Heart right ventricle (tissue), 16 donors: ENCODE measurements around the gene TSPY4. TPM values are rescaled to one million over a fixed set of nuclear protein-coding genes. Genes with fewer than 3 reads are reported as not detected.
"Not testable (repeated sequence)": the region's sequence is repeated elsewhere in the genome, so short reads cannot be mapped to it uniquely, and the experiment has no call there.

Experiments
- ATAC-seq, 8 donors: fragments of 200-7000 bp; cut with Tn5 transposase; one replicate each; pipeline ENCODE4 v1.9.1; 2020; ENCODE audit warnings: mild to moderate bottlenecking in 8 of 8, moderate library complexity in 8 of 8, moderate number of reproducible peaks in 1 of 8
- DNase-seq, 2 donors: peaks; one replicate each; pipeline ENCODE4 v3.0.0-alpha.2; 2020
- H3K27ac ChIP-seq, 10 donors: fragments of 200-600 bp; sonication (generic) in 2 of 10; one replicate each; pipeline versions ENCODE4 v1.5.0 to v1.8.0; 2020 to 2022; ENCODE audit warnings: mild to moderate bottlenecking in 3 of 10
- H3K27me3 ChIP-seq, 7 donors: fragments of 200-600 bp; one replicate each; pipeline ENCODE4 v1.8.0; 2021 to 2022; ENCODE audit warnings: mild to moderate bottlenecking in 2 of 7
- H3K36me3 ChIP-seq, 9 donors: fragments of 200-600 bp; sonication (generic) in 1 of 9; one replicate each; pipeline versions ENCODE4 v1.5.0 to v1.8.0; 2020 to 2022; ENCODE audit warnings: mild to moderate bottlenecking in 2 of 9
- H3K4me1 ChIP-seq, 9 donors: fragments of 200-600 bp; sonication (generic) in 1 of 9; one replicate each; pipeline versions ENCODE4 v1.5.0 to v1.8.0; 2020 to 2022; ENCODE audit warnings: mild to moderate bottlenecking in 4 of 9
- H3K4me3 ChIP-seq, 10 donors: fragments of 200-600 bp; sonication (generic) in 2 of 10; one replicate each; pipeline versions ENCODE4 v1.5.0 to v1.8.0; 2020 to 2022; ENCODE audit warnings: mild to moderate bottlenecking in 7 of 10, moderate library complexity in 2 of 10
- H3K9me3 ChIP-seq, 11 donors: fragments of 200-600 bp in 10 of 11; sonication (generic) in 2 of 11; one replicate each; pipeline versions ENCODE4 v1.5.0 to v1.8.0; 2013 to 2022; ENCODE audit warnings: mild to moderate bottlenecking in 2 of 11, control low read depth in 1 of 11, moderate library complexity in 1 of 11
- WGBS, 2 donors: extraction: QIAGEN DNeasy Blood & Tissue Kit; methylation state at CpG; one replicate each; pipeline ENCODE4 v1.1.7; 2013; ENCODE audit warnings: inconsistent platforms in 1 of 2; 5-methylcytosine and 5-hydroxymethylcytosine counted together
- intact Hi-C, 10 donors: fragments of 100-400 bp; cut with DNase I; formaldehyde crosslinking; loops; one replicate each; pipeline versions ENCODE4 v1.11.1 to v1.14.2; 2022
- long read RNA-seq, 3 donors: library from polyadenylated mRNA; unstranded; transcript quantifications; one replicate each; pipeline ENCODE4 v2.0.0, GENCODE V29; 2020 to 2021
- polyA plus RNA-seq, 2 donors: library from polyadenylated mRNA; stranded (reverse); fragments of 200-250 nt; gene quantifications; one replicate each; pipeline ENCODE4 v1.2.3, GENCODE V29; 2013
- total RNA-seq, 10 donors: library from RNA; stranded (reverse); fragmentation: NEBNext Ultra II Directional in 3 of 10; extraction: Animal tissue kit (Norgen Biotek cat#: 25700) in 3 of 10; gene quantifications; one replicate each; pipeline versions ENCODE4 v1.2.1 to v1.2.4, GENCODE V29; 2021 to 2023
- TF ChIP-seq, protein P1 (sequence below), 9 donors: fragments of 200-600 bp; sonication (generic) in 2 of 9; IDR thresholded peaks; one replicate each; pipeline versions ENCODE4 v1.5.0 to v1.8.0; 2021 to 2022; ENCODE audit warnings: antibody characterized with exemption in 9 of 9, mild to moderate bottlenecking in 5 of 9, moderate library complexity in 1 of 9
- donor health status: Arrhythmogenic right ventricular cardiomyopathy.
- donor health status: ischemic (EF 13 %, LVEDD 7.1; RV severe dilation, severe dysfunction).
- donor health status: healthy with polysubstance abuse.
- donor health status: DM: no; HTN: yes; CAD: no.
- donor health status: DM: no; HTN: no; CAD: no.
- donor health status: ischemic (EF 25% LVEDD 6.9; RV normal size, moderate dysfunction).
- donor health status: ischemic (EF 25% LVEDD 5.7; RV mildly dilated, moderate dysfunction).
- donor health status: healthy.
- donor health status: DM: yes; HTN: yes; CAD: no.
- donor health status: Ischemic cardiomyopathy.
- donor health status: ischemic (EF 35%, LVEDD 5.7; RV mildly dilated, moderate dysfunction).
- donor health status: nonischemic (EF 11% LVEDD 7.7; RV severe dilation, severe dysfunction).
- donor health status: DM: yes; HTN: yes; CAD: no.
- donor health status: PGD.
- donor health status: ischemic (EF 29% LVEDD 5.4; RV normal size, mild dysfunction).
- donor health status: nonischemic (EF 23%, LVEDD 6.1; RV moderate dilation, normal function).

Gene TSPY4
- not detected for total RNA-seq
- not detected for polyA plus RNA-seq
- long read RNA-seq, donor 1, result 0 reads
- long read RNA-seq, donor 2, result 0 reads
- long read RNA-seq, donor 3, result 0 reads

- H3K36me3 ChIP-seq, intact Hi-C loops, H3K27ac ChIP-seq, H3K9me3 ChIP-seq, ATAC-seq, DNase-seq, H3K4me1 ChIP-seq, H3K4me3 ChIP-seq, H3K27me3 ChIP-seq: not testable (repeated sequence)
- 70 to 88% methylated on average over 3 to 9 of the region's 26 CpGs for WGBS, 2 donors
Observed at GRCh38 chrY:9337164-9337563, at the start of gene TSPY4. Gene TSPY4 (plus strand): TSS chrY:9337464. CDS start chrY:9337510, 46 bp downstream.

DNA sequence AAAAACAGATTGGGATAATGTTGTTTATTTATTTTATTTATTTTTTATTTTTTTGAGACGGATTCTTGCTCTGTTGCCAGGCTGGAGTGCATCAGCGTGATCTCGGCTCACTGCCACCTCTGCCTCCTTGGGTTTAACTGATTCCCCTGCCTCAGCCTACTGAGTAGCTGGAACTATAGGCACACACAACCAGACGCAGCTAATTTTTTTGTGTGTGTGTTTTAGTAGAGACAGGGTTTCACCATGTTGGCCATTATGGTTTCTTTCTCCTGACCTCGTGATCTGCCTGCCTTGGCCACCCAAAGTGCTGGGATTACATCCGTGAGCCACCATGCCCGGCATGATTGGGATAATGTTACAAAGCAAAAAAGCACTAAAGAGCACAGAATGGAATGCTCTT lies 16.3 kb upstream of the TSPY4 start:
- H3K9me3 ChIP-seq, result no peaks in the 10 kb centered on the region
- TF ChIP-seq, protein P1, sequence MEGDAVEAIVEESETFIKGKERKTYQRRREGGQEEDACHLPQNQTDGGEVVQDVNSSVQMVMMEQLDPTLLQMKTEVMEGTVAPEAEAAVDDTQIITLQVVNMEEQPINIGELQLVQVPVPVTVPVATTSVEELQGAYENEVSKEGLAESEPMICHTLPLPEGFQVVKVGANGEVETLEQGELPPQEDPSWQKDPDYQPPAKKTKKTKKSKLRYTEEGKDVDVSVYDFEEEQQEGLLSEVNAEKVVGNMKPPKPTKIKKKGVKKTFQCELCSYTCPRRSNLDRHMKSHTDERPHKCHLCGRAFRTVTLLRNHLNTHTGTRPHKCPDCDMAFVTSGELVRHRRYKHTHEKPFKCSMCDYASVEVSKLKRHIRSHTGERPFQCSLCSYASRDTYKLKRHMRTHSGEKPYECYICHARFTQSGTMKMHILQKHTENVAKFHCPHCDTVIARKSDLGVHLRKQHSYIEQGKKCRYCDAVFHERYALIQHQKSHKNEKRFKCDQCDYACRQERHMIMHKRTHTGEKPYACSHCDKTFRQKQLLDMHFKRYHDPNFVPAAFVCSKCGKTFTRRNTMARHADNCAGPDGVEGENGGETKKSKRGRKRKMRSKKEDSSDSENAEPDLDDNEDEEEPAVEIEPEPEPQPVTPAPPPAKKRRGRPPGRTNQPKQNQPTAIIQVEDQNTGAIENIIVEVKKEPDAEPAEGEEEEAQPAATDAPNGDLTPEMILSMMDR (IDR thresholded peaks at IDR 0.05), result no peak
- no peak overlapping the region for H3K27ac ChIP-seq
- H3K27me3 ChIP-seq, result no peaks in the 10 kb centered on the region
- no peaks in the 10 kb centered on the region for H3K36me3 ChIP-seq
- no peak overlapping the region for H3K4me3 ChIP-seq
- no peaks in the 10 kb centered on the region for H3K4me1 ChIP-seq
- intact Hi-C loops, result no loop called here
- DNase-seq (no peak), ATAC-seq (no peak)
- 59 to 61% methylated on average over 7 of the region's 7 CpGs for WGBS, 2 donors

GRCh38 chrY:9357497-9357896 lies 20.2 kb downstream of the TSPY4 start, which contains the start of gene TSPY8:
Gene TSPY8 (plus strand): TSS chrY:9357797. CDS start chrY:9357843, 46 bp downstream.
- H3K36me3 ChIP-seq, H3K4me1 ChIP-seq, DNase-seq, H3K27ac ChIP-seq, H3K4me3 ChIP-seq, intact Hi-C loops, ATAC-seq, H3K27me3 ChIP-seq, H3K9me3 ChIP-seq: not testable (repeated sequence)
- WGBS, 2 donors, result 75 to 89% methylated on average over 2 to 5 of the region's 25 CpGs

Other genes with a start within 250 kb of the TSPY4 start
- gene TSPY8, start 20.3 kb downstream of the TSPY4 start, total RNA-seq, result not detected
- gene TSPY8, start 20.3 kb downstream of the TSPY4 start, polyA plus RNA-seq, result not detected
- not detected for gene TSPY3, start 61.0 kb downstream of the TSPY4 start, total RNA-seq
- gene TSPY3, start 61.0 kb downstream of the TSPY4 start, polyA plus RNA-seq, result not detected
- gene TSPY1, start 129.5 kb downstream of the TSPY4 start, total RNA-seq, result not detected
- gene TSPY1, start 129.5 kb downstream of the TSPY4 start, polyA plus RNA-seq, result not detected
- not detected for gene TSPY9, start 149.8 kb downstream of the TSPY4 start, total RNA-seq
- gene TSPY9, start 149.8 kb downstream of the TSPY4 start, polyA plus RNA-seq, result not detected
- not detected for gene TSPY10, start 190.4 kb downstream of the TSPY4 start, total RNA-seq
- gene TSPY10, start 190.4 kb downstream of the TSPY4 start, polyA plus RNA-seq, result not detected